Measurements from ENCODE around the gene CDKN2C. TPM values are rescaled to one million over a fixed set of nuclear protein-coding genes. Genes with fewer than 3 reads are reported as not detected.
"Not testable (repeated sequence)": the region's sequence is repeated elsewhere in the genome, so short reads cannot be mapped to it uniquely, and the experiment has no call there.

Gene CDKN2C
- total and polyA plus RNA-seq, 12 donors = 8.0 to 46.0 (median 24.3) TPM

- no peaks in the 10 kb centered on the region for H3K27me3 ChIP-seq
- no peak for DNase-seq
- no peak for TF ChIP-seq POLR2A (IDR thresholded peaks at IDR 0.05)
- TF ChIP-seq, protein P1, sequence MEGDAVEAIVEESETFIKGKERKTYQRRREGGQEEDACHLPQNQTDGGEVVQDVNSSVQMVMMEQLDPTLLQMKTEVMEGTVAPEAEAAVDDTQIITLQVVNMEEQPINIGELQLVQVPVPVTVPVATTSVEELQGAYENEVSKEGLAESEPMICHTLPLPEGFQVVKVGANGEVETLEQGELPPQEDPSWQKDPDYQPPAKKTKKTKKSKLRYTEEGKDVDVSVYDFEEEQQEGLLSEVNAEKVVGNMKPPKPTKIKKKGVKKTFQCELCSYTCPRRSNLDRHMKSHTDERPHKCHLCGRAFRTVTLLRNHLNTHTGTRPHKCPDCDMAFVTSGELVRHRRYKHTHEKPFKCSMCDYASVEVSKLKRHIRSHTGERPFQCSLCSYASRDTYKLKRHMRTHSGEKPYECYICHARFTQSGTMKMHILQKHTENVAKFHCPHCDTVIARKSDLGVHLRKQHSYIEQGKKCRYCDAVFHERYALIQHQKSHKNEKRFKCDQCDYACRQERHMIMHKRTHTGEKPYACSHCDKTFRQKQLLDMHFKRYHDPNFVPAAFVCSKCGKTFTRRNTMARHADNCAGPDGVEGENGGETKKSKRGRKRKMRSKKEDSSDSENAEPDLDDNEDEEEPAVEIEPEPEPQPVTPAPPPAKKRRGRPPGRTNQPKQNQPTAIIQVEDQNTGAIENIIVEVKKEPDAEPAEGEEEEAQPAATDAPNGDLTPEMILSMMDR (IDR thresholded peaks at IDR 0.05) = no peak
- H3K4me3 ChIP-seq = no peak overlapping the region
- no peaks in the 10 kb centered on the region for H3K36me3 ChIP-seq (replicated peaks in 1 of 2)
- no peaks in the 10 kb centered on the region for H3K4me1 ChIP-seq (replicated peaks in 1 of 2)
- H3K9me3 ChIP-seq (replicated peaks in 1 of 3) = no peaks in the 10 kb centered on the region
- no peak overlapping the region for H3K27ac ChIP-seq
- intact Hi-C loops (cut with DNase I) = no loop called here
- 91 to 97% (median 95%) methylated on average over 1 of the region's 1 CpG for WGBS, 4 donors
These were observed 46.5 kb upstream of the CDKN2C start for GRCh38 chr1:50923564-50923963.

GRCh38 chr1:50929376-50929958, 40.6 kb upstream of the CDKN2C start:
- H3K4me3 ChIP-seq = no peak overlapping the region
- WGBS, 4 donors = 36 to 41% (median 40%) methylated on average over 2 of the region's 2 CpGs
- intact Hi-C loops (cut with DNase I) = loop anchor here (5.0 kb wide), 2 partner anchors 113 to 152 kb away; no protein-coding TSS in a partner anchor

GRCh38 chr1:50930193-50930592, 39.9 kb upstream of the CDKN2C start:
- Histone ChIP-seq H3K4me3 (no peak overlapping the region), H3K36me3 (replicated peaks in 1 of 2) (no peaks in the 10 kb centered on the region), H3K4me1 (replicated peaks in 1 of 2) (no peaks in the 10 kb centered on the region), H3K27ac (no peak overlapping the region), H3K27me3 (no peaks in the 10 kb centered on the region), H3K9me3 (replicated peaks in 1 of 3) (no peaks in the 10 kb centered on the region)
- TF ChIP-seq, protein P1 (IDR thresholded peaks at IDR 0.05) = no peak
- intact Hi-C loops (cut with DNase I) = no loop called here
- no peak for DNase-seq

More at GRCh38 chr1:50929376-50929958, 40.6 kb upstream of the CDKN2C start:
- no peak for DNase-seq
- no peaks in the 10 kb centered on the region for H3K27me3 ChIP-seq
- no peaks in the 10 kb centered on the region for H3K4me1 ChIP-seq (replicated peaks in 1 of 2)
- no peaks in the 10 kb centered on the region for H3K9me3 ChIP-seq (replicated peaks in 1 of 3)
- H3K36me3 ChIP-seq (replicated peaks in 1 of 2) = no peaks in the 10 kb centered on the region
- H3K27ac ChIP-seq = no peak overlapping the region
- TF ChIP-seq POLR2A (IDR thresholded peaks at IDR 0.05) = no peak
- TF ChIP-seq, protein P1 (IDR thresholded peaks at IDR 0.05) = peak; percentile 31 to 71 (median 60)

- intact Hi-C loops (cut with DNase I) = no loop called here
- H3K9me3 ChIP-seq (replicated peaks in 1 of 3) = no peaks in the 10 kb centered on the region
- no peak overlapping the region for H3K4me3 ChIP-seq
- H3K27me3 ChIP-seq = no peaks in the 10 kb centered on the region
- no peak for TF ChIP-seq POLR2A (IDR thresholded peaks at IDR 0.05)
- TF ChIP-seq, protein P1 (IDR thresholded peaks at IDR 0.05) = no peak
- no peak overlapping the region for H3K27ac ChIP-seq
- no peaks in the 10 kb centered on the region for H3K36me3 ChIP-seq (replicated peaks in 1 of 2)
- WGBS, 4 donors = 83 to 94% (median 90%) methylated on average over 6 of the region's 6 CpGs
- H3K4me1 ChIP-seq (replicated peaks in 1 of 2) = peaks cover 0 to 3% of the 10 kb centered on the region in 2 donors
- peak in 1 of 7 donors; percentile 11 for DNase-seq
These were observed 38.9 kb upstream of the CDKN2C start for GRCh38 chr1:50930965-50931737.

DNA sequence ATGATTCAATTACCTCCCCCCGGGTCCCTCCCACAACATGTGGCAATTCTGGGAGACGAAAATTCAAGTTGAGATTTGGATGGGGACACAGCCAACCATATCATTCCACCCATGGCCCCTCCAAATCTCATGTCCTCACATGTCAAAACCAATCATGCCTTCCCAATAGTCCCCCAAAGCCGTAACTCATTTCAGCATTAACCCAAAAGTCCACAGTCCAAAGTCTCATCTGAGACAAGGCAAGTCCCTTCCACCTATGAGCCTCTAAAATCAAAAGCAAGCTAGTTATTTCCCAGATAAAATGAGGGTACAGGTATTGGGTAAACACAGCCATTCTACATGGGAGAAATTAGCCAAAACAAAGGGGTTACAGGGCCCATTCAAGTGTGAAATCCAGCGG, 38.0 kb upstream of the CDKN2C start:
- intact Hi-C loops (cut with DNase I); H3K27me3 ChIP-seq; H3K36me3 ChIP-seq (replicated peaks in 1 of 2); H3K4me3 ChIP-seq; H3K9me3 ChIP-seq (replicated peaks in 1 of 3); H3K27ac ChIP-seq; DNase-seq: not testable (repeated sequence)
- H3K4me1 ChIP-seq (replicated peaks in 1 of 2) = peaks cover 0 to 12% of the 10 kb centered on the region in 2 donors
- 95 to 98% (median 97%) methylated on average over 4 of the region's 4 CpGs for WGBS, 4 donors

DNA sequence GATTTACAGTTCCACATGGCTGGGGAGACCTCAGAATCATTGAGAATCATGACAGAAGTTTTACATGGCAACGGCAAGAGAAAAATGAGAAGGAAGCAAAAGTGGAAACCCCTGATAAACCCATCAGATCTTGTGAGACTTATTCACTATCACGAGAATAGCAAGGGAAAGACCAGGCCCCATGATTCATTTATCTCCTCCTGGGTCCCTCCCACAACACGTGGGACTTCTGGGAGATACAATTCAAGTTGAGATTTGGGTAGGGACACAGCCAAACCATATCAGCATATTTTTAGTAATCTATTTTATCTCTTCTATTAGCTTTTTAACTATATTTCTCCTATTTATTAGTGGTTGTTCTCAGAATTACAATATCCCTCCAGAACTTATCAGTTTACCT, 36.3 kb upstream of the CDKN2C start:
- peaks cover 0 to 13% of the 10 kb centered on the region in 2 donors for H3K4me1 ChIP-seq (replicated peaks in 1 of 2)
- H3K27ac ChIP-seq; H3K4me3 ChIP-seq; intact Hi-C loops (cut with DNase I); H3K36me3 ChIP-seq (replicated peaks in 1 of 2); H3K9me3 ChIP-seq (replicated peaks in 1 of 3); H3K27me3 ChIP-seq; DNase-seq: not testable (repeated sequence)
- WGBS, 4 donors = 86 to 97% (median 90%) methylated on average over 3 of the region's 3 CpGs

Measured in adrenal gland (tissue), 12 donors.